ENCODE results near the gene UBE2A. TPM values are rescaled to one million over a fixed set of nuclear protein-coding genes. Genes with fewer than 3 reads are reported as not detected.

Gene UBE2A
- total and polyA plus RNA-seq, 2 donors (not counting 3 experiments of a cell fraction or from before 2014, with no cell fraction given), result 40.7 to 66.9 TPM

DNA sequence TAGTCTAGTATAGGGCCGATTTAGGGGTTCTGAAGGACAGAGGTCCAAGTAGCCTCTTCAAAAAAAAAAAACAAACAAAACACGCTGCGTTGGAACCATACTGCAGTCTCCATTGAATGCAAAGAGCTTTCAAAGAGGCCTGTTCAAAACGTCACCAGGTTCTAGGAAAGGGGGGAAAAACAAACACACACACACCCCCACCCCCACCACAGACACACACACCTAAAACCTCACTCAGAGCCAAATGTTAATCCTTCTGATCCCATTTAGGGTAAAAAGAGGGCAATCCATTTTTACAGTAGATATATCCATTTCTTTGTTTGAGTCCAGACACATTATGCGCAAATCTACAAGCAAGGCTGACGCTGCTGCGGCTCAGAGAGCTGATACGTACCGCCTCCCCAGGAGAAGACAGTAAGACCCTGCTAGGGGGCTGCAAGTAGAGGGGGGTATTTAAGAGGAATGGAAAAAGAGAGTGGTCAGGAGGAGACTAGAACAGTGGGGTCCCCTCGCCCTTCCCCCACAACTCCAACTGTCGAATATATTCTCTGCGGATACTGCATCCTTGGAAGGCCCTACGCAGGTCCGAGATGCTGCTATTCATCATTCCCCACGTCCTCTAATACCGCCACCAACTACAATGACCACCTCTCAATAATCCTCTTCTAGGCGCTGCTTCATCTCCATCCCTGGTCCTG is 30.6 kb downstream of the UBE2A start:
- Histone ChIP-seq H2AFZ (ENCODE audit: low read depth, low read length) (no peak overlapping the region), H3K27ac (ENCODE audit: insufficient read depth, low read depth, low read length) (no peak overlapping the region), H3K9me3 (replicated peaks; ENCODE audit: control insufficient read depth, insufficient read depth, low read length) (no peaks in the 10 kb centered on the region), H3K4me2 (ENCODE audit: insufficient read depth, low read length) (peak overlapping the region; percentile 51), H3K9me1 (replicated peaks; ENCODE audit: control insufficient read depth, extremely low read depth, insufficient read depth, low read length) (no peaks in the 10 kb centered on the region), H3K4me3 (replicated peaks in 1 of 3; ENCODE audit: insufficient read depth in 1 of 3, low read depth in 1 of 3, low read length in 3 of 3) (peak overlapping the region; percentile 16 to 63 (median 49)), H4K20me1 (replicated peaks; ENCODE audit: control insufficient read depth, extremely low read depth, insufficient read depth, low read length) (no peaks in the 10 kb centered on the region), H3K9ac (replicated peaks; ENCODE audit: extremely low read depth, insufficient read depth, low read length) (peak overlapping the region; percentile 12), H3K79me2 (ENCODE audit: control insufficient read depth, insufficient read depth, low read length) (peaks cover 52% of the 10 kb centered on the region), H3K27me3 (ENCODE audit: control insufficient read depth in 2 of 2, insufficient read depth in 2 of 2, low read length in 2 of 2) (peaks cover 0 to 3% of the 10 kb centered on the region in 2 experiments), H3K4me1 (ENCODE audit: control insufficient read depth, extremely low read depth, insufficient read depth, low read length) (peaks cover 2% of the 10 kb centered on the region), H3K36me3 (ENCODE audit: control insufficient read depth in 2 of 2, extremely low read depth in 1 of 2, insufficient read depth in 2 of 2, low read length in 2 of 2) (no peaks in the 10 kb centered on the region)
- intact Hi-C loops (cut with micrococcal nuclease), result no loop called here
- peak; percentile 2 for DNase-seq (ENCODE audit: low read depth, low spot score)
- TF ChIP-seq JUN (IDR thresholded peaks at IDR 0.05; ENCODE audit: borderline replicate concordance, insufficient read depth, insufficient read length, low read depth) (no peak), EZH2 (IDR thresholded peaks at IDR 0.05; ENCODE audit: borderline replicate concordance, low read depth, low read length, severe bottlenecking) (no peak), POLR2A (IDR thresholded peaks at IDR 0.05; ENCODE audit: low read depth, low read length) (no peak), MYC (IDR thresholded peaks at IDR 0.05; ENCODE audit: low read depth, low read length) (no peak), POLR2AphosphoS5 (IDR thresholded peaks at IDR 0.05; ENCODE audit: insufficient read depth, low read depth, low read length) (no peak), GATA2 (IDR thresholded peaks at IDR 0.05; ENCODE audit: insufficient read depth, insufficient read length, low read depth, low read length) (no peak), FOS (IDR thresholded peaks at IDR 0.05; ENCODE audit: borderline replicate concordance, insufficient read depth, low read length) (no peak)
- TF ChIP-seq, protein P1, sequence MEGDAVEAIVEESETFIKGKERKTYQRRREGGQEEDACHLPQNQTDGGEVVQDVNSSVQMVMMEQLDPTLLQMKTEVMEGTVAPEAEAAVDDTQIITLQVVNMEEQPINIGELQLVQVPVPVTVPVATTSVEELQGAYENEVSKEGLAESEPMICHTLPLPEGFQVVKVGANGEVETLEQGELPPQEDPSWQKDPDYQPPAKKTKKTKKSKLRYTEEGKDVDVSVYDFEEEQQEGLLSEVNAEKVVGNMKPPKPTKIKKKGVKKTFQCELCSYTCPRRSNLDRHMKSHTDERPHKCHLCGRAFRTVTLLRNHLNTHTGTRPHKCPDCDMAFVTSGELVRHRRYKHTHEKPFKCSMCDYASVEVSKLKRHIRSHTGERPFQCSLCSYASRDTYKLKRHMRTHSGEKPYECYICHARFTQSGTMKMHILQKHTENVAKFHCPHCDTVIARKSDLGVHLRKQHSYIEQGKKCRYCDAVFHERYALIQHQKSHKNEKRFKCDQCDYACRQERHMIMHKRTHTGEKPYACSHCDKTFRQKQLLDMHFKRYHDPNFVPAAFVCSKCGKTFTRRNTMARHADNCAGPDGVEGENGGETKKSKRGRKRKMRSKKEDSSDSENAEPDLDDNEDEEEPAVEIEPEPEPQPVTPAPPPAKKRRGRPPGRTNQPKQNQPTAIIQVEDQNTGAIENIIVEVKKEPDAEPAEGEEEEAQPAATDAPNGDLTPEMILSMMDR (IDR thresholded peaks at IDR 0.05; ENCODE audit: extremely low read depth in 1 of 2, insufficient read depth in 1 of 2, low read depth in 1 of 2, low read length in 2 of 2), result no peak
- TF ChIP-seq, protein P2, sequence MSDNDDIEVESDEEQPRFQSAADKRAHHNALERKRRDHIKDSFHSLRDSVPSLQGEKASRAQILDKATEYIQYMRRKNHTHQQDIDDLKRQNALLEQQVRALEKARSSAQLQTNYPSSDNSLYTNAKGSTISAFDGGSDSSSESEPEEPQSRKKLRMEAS (IDR thresholded peaks at IDR 0.05; ENCODE audit: insufficient read depth, insufficient read length), result no peak
- ChIA-PET CTCF (interaction anchor here (0.8 to 4.1 kb wide), 2 partner anchors 14 to 88 kb away, joined by 3 to 27 read pairs; no protein-coding TSS in a partner anchor), POLR2A (interaction anchor here (0.6 to 1.0 kb wide), 2 partner anchors 22 to 88 kb away, joined by 3 to 4 read pairs; partner anchors contain the start of gene SEPTIN6)
- TSS peak; percentile 14 for BruUV-seq (replicated peaks)
- dilution Hi-C loops (cut with MboI; ENCODE audit: extremely low pct_ligation_motif_present, low sequenced_read_pairs), result no loop called here
- FAIRE-seq, result peak; percentile 31
